GM21576 (cell line): Measurements from ENCODE around the gene IPO13.

Experiments
- ATAC-seq: cut with Tn5 transposase; IDR thresholded peaks from one replicate; pipeline ENCODE4 v1.9.1; 2021; ENCODE audit warnings: mild to moderate bottlenecking, moderate library complexity; ENCODE audit not compliant: unreplicated experiment

Gene IPO13

GRCh38 chr1:43973981-43974442 is 27.3 kb downstream of the IPO13 start:
- no peak for ATAC-seq

DNA sequence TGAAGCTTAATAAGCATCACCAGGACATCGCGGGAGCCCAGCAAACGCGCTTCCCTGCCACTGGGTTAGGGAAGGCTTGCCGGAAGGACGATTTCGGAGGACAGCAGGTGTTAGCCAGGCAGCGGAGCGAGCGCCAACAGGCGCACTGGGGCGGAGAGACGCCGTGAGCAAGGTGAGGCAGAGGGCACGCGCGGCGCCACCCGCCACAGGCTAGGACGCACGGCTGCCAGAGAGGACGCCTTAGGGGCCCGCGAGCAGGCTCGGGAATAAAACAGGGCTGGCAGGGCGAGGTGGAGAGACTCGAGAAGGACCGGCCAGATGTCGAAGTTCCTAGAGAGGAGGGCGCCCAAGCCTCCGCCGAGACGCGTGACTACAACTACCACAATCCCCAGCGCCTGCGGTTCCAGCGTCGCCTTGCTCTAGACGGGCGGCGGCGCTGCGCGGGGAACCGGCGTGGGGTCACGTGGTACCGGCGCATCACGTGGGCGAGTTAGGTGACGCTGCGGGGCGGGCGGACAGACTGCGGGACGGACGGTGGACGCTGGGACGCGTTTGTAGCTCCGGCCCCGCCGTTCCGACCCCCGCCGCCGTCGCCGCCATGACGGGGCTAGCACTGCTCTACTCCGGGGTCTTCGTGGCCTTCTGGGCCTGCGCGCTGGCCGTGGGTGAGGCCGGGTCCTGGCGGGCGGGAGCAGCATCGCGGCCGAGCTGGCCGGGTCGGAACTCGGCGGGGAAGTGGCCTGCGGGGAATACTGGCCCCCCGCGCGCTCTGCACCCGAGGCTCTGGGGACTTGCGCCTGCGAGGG is 27.9 kb downstream of the IPO13 start, which contains the start of gene ATP6V0B:
Gene ATP6V0B, plus strand, starts transcription at position 518 of the 806 bp plus-strand sequence. Its CDS starts 81 bp downstream, at position 599.
- ATAC-seq, result peak; percentile 59

DNA sequence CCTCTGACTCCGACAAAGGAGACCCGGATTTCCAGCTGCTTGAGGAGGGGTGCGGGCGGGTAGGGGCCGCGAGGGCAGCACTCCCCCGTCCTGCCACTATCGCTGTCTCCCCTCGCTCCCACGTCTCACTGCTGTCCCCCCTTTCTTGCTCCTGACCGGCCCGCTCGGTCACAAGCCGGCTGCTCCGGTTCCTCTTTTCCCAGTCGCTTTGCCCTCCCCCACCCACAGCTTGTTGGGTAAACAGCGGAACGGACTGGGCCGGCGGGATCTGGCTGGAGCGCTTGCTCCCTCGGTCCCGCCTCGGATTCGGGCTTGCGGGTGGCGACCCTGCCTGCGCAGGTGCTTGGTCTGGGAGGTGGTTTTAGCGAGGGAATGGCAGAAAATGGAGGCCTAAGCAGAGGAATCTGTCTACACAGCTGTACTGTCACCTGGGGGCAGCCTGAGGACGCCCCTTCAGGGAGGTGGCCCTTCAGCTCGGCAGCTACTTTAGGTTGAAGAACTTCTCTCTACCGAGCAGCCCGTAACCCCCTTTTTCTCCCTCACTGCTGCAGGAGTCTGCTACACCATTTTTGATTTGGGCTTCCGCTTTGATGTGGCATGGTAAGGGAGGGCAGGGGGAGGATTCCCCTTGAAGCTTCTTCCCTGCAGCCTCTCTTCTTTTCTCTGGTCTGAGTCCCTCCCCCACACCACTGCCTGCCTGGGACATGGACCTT is 28.7 kb downstream of the IPO13 start:
- ATAC-seq, result no peak

DNA sequence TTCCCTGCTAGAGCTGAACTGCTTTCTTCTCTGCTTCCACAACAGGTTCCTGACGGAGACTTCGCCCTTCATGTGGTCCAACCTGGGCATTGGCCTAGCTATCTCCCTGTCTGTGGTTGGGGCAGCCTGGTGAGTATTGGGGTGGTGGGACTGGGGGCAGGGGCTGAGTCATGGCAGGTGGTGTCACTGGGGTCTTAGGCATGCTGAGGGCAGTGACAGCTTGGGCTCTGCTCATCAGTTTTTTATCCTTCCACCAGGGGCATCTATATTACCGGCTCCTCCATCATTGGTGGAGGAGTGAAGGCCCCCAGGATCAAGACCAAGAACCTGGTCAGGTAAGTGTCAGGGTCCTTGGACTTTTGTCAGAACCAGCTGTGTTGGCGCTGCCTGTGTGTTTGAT is 29.3 kb downstream of the IPO13 start:
- no peak for ATAC-seq

DNA sequence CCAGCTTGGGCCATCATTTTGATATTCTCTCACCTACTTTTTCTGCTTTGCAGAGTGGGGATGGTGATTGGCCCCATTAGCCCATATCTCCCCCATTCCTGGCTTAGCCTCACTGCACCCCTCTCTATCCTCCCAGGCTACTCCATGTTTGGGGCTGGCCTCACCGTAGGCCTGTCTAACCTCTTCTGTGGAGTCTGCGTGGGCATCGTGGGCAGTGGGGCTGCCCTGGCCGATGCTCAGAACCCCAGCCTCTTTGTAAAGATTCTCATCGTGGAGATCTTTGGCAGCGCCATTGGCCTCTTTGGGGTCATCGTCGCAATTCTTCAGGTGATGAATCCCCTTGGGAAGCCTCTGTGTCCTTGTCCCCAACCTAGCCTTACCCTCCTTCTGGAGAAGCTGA is 30.1 kb downstream of the IPO13 start:
- no peak for ATAC-seq

DNA sequence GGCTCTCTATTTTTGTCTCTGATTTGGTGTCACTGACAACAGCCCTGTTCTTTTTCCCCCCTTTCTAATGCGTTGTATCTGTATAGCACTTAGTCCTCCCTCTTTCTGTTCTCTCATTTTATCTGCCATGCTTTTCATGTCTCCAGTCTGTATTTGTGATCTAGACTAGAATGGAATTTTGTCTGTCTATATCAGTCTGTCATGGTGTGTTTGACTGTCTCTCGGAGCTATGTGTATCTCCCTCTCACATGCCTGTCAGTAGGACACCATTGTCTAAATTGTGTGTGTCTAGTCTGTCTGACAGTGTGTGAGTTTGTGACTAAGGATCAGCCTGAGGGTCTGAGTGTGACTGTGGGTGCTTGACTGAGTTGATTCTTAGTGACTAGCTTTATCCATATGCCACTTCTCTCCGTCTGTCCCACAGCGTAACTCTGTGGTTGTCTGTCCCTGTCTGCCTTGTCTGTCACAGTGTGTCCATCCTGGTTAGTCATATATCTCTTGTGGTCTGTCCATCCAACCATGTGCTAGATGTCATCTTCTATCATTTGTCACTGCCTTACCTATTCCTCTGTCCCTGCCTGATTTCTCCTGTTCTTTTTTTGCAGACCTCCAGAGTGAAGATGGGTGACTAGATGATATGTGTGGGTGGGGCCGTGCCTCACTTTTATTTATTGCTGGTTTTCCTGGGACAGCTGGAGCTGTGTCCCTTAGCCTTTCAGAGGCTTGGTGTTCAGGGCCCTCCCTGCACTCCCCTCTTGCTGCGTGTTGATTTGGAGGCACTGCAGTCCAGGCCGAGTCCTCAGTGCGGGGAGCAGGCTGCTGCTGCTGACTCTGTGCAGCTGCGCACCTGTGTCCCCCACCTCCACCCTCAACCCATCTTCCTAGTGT is 30.9 kb downstream of the IPO13 start:
- no peak for ATAC-seq

GRCh38 chr1:43978264-43978550 is 31.5 kb downstream of the IPO13 start:
- no peak for ATAC-seq

DNA sequence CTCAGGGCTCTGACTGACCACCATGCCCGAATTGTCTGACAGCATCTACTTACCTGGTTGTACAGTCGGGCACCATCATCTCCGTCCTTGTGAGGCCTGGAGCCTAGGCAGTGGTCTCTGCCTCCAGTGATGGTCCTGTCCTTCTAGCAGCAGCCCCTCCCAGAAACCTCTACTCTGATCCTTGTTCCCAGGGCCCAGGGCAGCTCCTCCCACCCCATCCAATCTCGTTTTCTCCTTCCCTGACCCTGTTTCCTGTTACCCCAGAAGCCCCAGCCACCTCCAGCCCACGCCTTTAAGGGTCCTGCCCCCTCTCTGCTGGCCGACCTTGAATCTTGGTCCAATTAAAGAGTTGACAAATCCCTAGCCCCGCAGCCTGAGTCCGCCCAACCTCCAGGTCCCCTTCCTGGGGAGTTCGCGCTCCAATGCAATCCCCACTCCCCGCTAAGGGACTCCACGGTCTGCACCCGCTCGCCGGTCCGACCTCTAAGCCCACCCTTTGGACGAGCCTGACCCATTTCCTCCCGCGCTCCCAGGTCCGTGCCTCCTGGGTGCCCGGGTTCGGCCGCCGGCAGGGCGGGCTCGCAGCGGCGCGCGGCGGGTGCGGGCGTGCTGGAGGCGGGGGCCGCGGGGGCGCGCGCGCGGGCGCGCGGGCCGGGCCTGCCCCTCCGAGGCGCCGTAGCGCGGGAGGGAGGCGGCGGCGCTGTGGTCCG is 32.0 kb downstream of the IPO13 start, which contains the start of gene B4GALT2:
Gene B4GALT2, plus strand, starts transcription at position 660 of the 710 bp plus-strand sequence. CDS start 1,951 bp downstream, outside the sequence.
- ATAC-seq, result no peak

GRCh38 chr1:43979261-43979527 is 32.4 kb downstream of the IPO13 start:
- ATAC-seq, result no peak

DNA sequence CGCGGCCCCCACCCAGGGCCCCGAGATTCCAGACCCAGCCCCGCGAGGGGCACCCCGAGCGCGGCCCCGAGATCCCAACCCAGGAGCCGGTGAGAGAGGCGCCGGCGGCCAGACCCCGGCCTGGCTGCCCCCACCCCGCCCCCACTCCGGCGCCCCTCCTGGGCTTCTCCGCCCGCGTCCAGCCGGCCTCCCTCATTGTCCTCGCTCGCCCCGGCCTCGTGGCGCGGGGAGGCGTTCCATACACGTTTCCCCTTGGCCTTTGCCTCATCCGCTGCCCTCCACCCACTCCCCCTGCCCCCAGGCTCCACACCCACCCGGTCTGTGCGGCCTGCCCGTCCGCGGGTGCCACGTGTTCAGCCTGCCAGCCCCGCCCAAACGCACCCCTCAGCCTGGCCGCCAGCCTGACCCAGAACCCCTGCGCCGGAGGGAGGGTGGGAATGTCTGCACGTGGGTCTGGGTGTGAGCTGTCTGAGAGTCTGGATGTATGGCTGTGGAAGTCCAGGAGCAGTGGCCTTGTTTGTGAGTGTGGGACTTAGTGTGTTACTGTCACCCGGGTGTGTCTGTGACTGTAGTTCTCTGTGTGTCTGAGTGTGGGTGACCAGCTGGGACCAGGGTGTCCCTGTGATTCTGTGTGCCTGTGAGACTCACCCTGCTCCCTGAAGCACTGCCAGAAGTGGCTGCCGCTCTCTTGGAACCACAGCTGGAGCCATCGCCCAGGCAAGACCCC is 32.9 kb downstream of the IPO13 start:
- ATAC-seq, result no peak

- no peak for ATAC-seq
Measured at GRCh38 chr1:43980255-43981134, 33.7 kb downstream of the IPO13 start.

GRCh38 chr1:43981135-43981491 is 34.4 kb downstream of the IPO13 start:
- no peak for ATAC-seq

- no peak for ATAC-seq
Measured at GRCh38 chr1:43981636-43982035, 34.9 kb downstream of the IPO13 start.

GRCh38 chr1:43982241-43982640 is 35.5 kb downstream of the IPO13 start:
- no peak for ATAC-seq

DNA sequence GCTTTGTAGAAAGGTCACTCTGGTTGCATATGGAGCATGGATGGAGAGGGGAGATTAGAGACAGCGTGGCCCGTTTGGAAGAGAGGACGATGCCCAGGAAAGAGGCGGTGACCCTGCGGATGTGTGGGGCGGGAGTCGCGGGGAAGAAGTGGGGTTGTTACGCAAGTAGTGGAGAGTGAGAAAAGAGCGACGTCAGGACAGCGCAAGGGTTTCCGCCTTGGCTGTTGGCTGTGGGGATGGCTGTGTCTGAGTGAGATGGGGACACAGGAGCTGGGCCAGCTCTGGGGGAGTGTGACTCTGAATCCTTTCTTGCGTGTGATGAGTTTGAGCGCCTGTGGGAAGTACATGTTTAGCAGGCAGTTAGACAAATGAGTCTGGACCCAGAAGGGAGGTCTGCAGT is 36.1 kb downstream of the IPO13 start:
- ATAC-seq, result no peak

DNA sequence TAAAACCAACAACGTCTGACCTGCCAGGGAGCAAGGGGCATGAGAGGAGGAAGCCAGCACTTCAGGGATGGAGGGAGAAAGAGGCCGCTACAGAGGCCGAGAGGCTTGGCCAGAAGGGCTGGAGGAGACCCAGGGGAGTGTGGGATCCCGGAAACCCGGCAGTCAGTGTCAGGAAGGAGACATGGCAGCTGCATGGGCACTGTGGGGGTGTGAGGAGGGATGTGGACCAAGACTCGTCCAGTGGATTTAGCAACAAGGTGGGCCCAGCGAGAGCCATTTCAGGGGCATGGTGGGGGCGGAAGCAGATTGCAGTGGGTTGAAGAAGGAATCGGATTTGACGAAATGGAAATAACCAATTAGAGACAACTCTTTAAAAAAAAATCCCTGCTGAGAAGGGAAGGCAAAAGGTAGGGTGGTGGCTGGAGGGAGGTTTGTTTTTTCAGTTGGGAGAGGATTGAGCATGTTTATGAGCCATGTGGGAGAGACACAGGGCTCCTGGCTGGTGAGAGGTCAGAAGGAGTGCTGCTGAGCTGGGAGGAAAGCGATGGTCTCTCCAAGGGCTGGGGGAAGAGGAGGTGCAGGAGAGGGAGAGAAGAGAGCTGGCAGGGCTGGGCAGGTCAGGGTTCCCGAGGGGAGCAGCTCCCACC is 36.6 kb downstream of the IPO13 start:
- ATAC-seq, result no peak

GRCh38 chr1:43984855-43985254 is 38.1 kb downstream of the IPO13 start:
- ATAC-seq, result no peak

DNA sequence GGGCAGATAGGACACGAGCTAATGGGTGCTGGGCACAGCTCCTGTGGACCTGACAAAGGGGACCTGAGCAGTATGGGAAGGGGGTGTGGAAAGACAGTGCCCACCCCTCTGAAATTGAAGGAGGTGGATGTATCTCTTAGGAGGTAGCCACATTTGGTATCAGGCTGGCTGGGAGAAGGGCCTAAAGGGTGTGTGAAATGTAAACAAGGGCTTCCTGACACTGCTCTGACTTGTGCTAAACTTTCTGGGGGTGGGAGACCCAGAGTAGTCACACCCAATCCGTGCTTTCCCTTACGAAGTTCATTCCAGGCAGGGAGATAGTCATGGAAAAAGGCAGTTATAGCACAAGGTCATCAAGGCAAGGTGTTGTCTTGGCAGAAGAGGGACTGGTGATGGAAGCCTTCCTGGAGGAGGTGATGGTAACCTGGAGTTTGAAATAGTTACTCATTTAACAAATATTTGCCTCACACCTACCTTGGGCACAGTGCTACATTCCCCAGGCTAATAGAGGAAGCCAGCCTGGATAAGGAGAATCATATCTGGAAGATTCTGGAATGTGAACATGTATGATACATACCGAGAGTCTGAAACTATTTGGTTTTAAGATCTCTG is 39.3 kb downstream of the IPO13 start:
- ATAC-seq, result no peak
